ENCODE measurements around the gene SLC16A8.

SLC16A8 gene

GRCh38 chr22:38031491-38031890, 52.5 kb downstream of the SLC16A8 start:
- Histone ChIP-seq H3K9ac (ENCODE audit: low read length) (no peak overlapping the region), H3K4me1 (ENCODE audit: control insufficient read depth, insufficient read depth, low read length) (peaks cover 32% of the 10 kb centered on the region), H3K9me3 (ENCODE audit: control insufficient read depth, low read length) (no peaks in the 10 kb centered on the region), H3K36me3 (ENCODE audit: control insufficient read depth, insufficient read depth, low read length) (no peaks in the 10 kb centered on the region), H3K4me3 (ENCODE audit: low read length) (no peak overlapping the region), H3K27me3 (ENCODE audit: control insufficient read depth, insufficient read depth, low read length) (no peaks in the 10 kb centered on the region)

GRCh38 chr22:38030311-38031133, 53.5 kb downstream of the SLC16A8 start:
- peaks cover 32% of the 10 kb centered on the region for H3K4me1 ChIP-seq (ENCODE audit: control insufficient read depth, insufficient read depth, low read length)
- H3K36me3 ChIP-seq (ENCODE audit: control insufficient read depth, insufficient read depth, low read length) = no peaks in the 10 kb centered on the region
- no peaks in the 10 kb centered on the region for H3K9me3 ChIP-seq (ENCODE audit: control insufficient read depth, low read length)
- H3K4me3 ChIP-seq (ENCODE audit: low read length) = no peak overlapping the region
- H3K27me3 ChIP-seq (ENCODE audit: control insufficient read depth, insufficient read depth, low read length) = no peaks in the 10 kb centered on the region
- H3K9ac ChIP-seq (ENCODE audit: low read length) = no peak overlapping the region

GRCh38 chr22:38029901-38030300, 54.1 kb downstream of the SLC16A8 start:
- H3K27me3 ChIP-seq (ENCODE audit: control insufficient read depth, insufficient read depth, low read length) = no peaks in the 10 kb centered on the region
- no peak overlapping the region for H3K4me3 ChIP-seq (ENCODE audit: low read length)
- peaks cover 29% of the 10 kb centered on the region for H3K4me1 ChIP-seq (ENCODE audit: control insufficient read depth, insufficient read depth, low read length)
- H3K36me3 ChIP-seq (ENCODE audit: control insufficient read depth, insufficient read depth, low read length) = no peaks in the 10 kb centered on the region
- no peaks in the 10 kb centered on the region for H3K9me3 ChIP-seq (ENCODE audit: control insufficient read depth, low read length)
- H3K9ac ChIP-seq (ENCODE audit: low read length) = no peak overlapping the region

- Histone ChIP-seq H3K4me3 (ENCODE audit: low read length) (no peak overlapping the region), H3K36me3 (ENCODE audit: control insufficient read depth, insufficient read depth, low read length) (no peaks in the 10 kb centered on the region), H3K27me3 (ENCODE audit: control insufficient read depth, insufficient read depth, low read length) (no peaks in the 10 kb centered on the region), H3K4me1 (ENCODE audit: control insufficient read depth, insufficient read depth, low read length) (peaks cover 23% of the 10 kb centered on the region), H3K9me3 (ENCODE audit: control insufficient read depth, low read length) (no peaks in the 10 kb centered on the region), H3K9ac (ENCODE audit: low read length) (no peak overlapping the region)
Observed at GRCh38 chr22:38029370-38029769, 54.6 kb downstream of the SLC16A8 start.

GRCh38 chr22:38028344-38029130, 55.4 kb downstream of the SLC16A8 start:
- no peaks in the 10 kb centered on the region for H3K36me3 ChIP-seq (ENCODE audit: control insufficient read depth, insufficient read depth, low read length)
- H3K9me3 ChIP-seq (ENCODE audit: control insufficient read depth, low read length) = no peaks in the 10 kb centered on the region
- no peak overlapping the region for H3K4me3 ChIP-seq (ENCODE audit: low read length)
- no peak overlapping the region for H3K9ac ChIP-seq (ENCODE audit: low read length)
- H3K4me1 ChIP-seq (ENCODE audit: control insufficient read depth, insufficient read depth, low read length) = peaks cover 15% of the 10 kb centered on the region
- H3K27me3 ChIP-seq (ENCODE audit: control insufficient read depth, insufficient read depth, low read length) = no peaks in the 10 kb centered on the region
